OCI-LY1 (cell line): ENCODE results near the gene MMEL1.

Source experiments
- EZH2 ChIP-seq: fragments of 200-600 bp; sonication (generic), shearing (Covaris generic); IDR thresholded peaks from 2 replicates; pipeline ENCODE4 v1.8.0; 2017; ENCODE audit warnings: borderline replicate concordance, mixed run types, mild to moderate bottlenecking, antibody characterized with exemption, low read length, moderate library complexity, mixed read lengths
- TF ChIP-seq, protein P1 (sequence below): fragments of 200-600 bp; sonication (generic), shearing (Covaris generic); IDR thresholded peaks from 2 replicates; pipeline ENCODE4 v1.5.1; 2017; ENCODE audit warnings: mild to moderate bottlenecking, antibody characterized with exemption, low read length, moderate library complexity, mixed read lengths

DNA sequence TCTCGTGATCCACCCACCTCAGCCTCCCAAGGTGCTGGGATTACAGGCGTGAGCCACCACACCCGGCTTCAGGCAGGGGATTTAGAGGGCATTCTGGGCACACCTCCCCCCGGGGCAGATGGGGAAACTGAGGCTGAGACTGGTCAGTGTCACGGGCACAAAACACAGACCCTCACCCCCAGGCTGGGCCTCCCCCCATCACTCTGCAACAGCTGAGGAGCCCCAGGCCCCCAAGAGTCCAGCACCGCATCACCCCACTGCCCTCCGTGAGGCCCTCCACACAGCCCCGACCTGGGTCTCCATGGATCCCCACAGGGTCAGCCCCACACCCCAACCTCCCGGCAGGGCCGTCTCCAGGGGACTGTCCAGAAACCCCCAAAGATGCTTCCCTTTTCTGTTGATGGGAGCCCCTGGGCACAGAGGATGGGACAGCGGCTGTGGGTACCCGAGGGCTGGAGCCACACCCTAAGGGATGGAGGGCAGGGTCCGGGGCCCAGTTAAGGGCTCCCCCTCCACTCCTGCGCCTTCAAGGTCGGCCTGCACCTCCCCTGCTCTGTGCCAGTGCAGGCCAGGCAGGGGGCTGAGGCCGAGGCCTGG lies 65.6 kb downstream of the MMEL1 start:
- no peak for TF ChIP-seq EZH2
- TF ChIP-seq, protein P1, sequence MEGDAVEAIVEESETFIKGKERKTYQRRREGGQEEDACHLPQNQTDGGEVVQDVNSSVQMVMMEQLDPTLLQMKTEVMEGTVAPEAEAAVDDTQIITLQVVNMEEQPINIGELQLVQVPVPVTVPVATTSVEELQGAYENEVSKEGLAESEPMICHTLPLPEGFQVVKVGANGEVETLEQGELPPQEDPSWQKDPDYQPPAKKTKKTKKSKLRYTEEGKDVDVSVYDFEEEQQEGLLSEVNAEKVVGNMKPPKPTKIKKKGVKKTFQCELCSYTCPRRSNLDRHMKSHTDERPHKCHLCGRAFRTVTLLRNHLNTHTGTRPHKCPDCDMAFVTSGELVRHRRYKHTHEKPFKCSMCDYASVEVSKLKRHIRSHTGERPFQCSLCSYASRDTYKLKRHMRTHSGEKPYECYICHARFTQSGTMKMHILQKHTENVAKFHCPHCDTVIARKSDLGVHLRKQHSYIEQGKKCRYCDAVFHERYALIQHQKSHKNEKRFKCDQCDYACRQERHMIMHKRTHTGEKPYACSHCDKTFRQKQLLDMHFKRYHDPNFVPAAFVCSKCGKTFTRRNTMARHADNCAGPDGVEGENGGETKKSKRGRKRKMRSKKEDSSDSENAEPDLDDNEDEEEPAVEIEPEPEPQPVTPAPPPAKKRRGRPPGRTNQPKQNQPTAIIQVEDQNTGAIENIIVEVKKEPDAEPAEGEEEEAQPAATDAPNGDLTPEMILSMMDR, result no peak
